ENCODE measurements around the gene GALNT2. TPM values are rescaled to one million over a fixed set of nuclear protein-coding genes. Genes with fewer than 3 reads are reported as not detected.

Gene GALNT2
- total RNA-seq, 5 donors from 2014 or later (not counting 1 experiment from before 2014, with no cell fraction given): 22.2 to 29.7 (median 23.5) TPM

DNA sequence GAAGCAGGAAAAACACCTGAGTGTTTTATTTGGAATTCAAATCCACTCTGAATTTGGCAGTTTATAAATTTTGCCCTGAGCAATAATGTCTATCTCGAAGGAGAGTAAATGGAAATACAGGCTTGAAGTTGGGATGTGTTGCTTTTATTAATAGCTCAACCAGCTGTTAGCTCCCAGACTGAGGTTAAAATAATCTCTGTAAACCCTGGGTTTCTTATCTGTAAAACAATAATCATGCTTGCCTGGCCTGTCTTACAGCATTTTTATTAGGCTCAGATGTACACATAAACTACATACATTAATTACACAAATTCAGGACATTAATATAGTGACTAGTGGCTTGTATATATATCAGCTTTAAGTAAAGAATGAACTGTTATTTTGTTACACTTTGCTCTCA, 148.5 kb downstream of the GALNT2 start:
- ATAC-seq (replicated peaks in 1 of 4): no peak
- H3K9me3 Mint-ChIP-seq: no peaks in the 10 kb centered on the region
- Histone ChIP-seq H3K4me1 (ENCODE audit: control insufficient read depth in 1 of 2, extremely low read depth in 1 of 2, insufficient read depth in 2 of 2, low read length in 2 of 2) (peaks cover 13 to 16% of the 10 kb centered on the region in 2 experiments), H3K27ac (ENCODE audit: low read length) (no peak overlapping the region), H3K36me3 (ENCODE audit: control insufficient read depth in 2 of 2, extremely low read depth in 1 of 2, insufficient read depth in 1 of 2, low read length in 1 of 2) (no peaks in the 10 kb centered on the region), H3K4me3 (ENCODE audit: control insufficient read depth in 1 of 2, extremely low read depth in 1 of 2, low read length in 1 of 2) (no peak overlapping the region), H3K27me3 (replicated peaks in 1 of 2; ENCODE audit: control insufficient read depth in 2 of 2, extremely low read depth in 1 of 2, insufficient read depth in 2 of 2, low read length in 1 of 2) (no peaks in the 10 kb centered on the region), H3K9me3 (no peaks in the 10 kb centered on the region)
- no peaks in the 10 kb centered on the region for H3K27me3 Mint-ChIP-seq
- no peak overlapping the region for H3K4me3 Mint-ChIP-seq
- no CpG with 5 or more reads among the region's 1 CpG for WGBS (ENCODE audit: insufficient coverage)
- POLR2A ChIA-PET: no interaction called here
- H3K4me1 Mint-ChIP-seq: peaks cover 33 to 50% (median 41%) of the 10 kb centered on the region in 3 donors
- H3K27ac Mint-ChIP-seq: no peak overlapping the region
- CTCF ChIA-PET: interaction anchor here (0.5 to 0.6 kb wide), 2 partner anchors 348 to 647 kb away, joined by 3 to 4 read pairs; no protein-coding TSS in a partner anchor
- peaks cover 23% of the 10 kb centered on the region for H3K36me3 Mint-ChIP-seq
- DNase-seq: no peak

DNA sequence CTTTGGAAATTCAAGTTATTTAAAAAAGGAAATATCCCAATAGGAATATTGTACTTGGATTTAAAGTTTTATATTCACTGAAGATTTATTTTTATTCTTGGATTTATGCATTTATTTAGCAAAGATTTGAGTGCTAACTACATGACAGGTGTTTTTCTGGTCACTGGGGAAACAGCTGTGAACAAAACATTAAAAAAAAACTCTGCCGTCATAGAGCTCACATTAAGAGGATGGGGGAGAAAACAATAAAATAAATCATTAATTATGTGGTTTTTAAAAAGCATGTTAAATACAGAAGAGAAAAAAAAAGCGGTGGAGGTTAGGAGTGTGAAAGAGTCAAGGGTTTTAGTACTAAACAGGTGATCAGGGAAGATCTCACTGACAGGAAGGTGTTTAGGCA, 149.9 kb downstream of the GALNT2 start:
- no peaks in the 10 kb centered on the region for H3K36me3 ChIP-seq (ENCODE audit: control insufficient read depth in 2 of 2, extremely low read depth in 1 of 2, insufficient read depth in 1 of 2, low read length in 1 of 2)
- no peak overlapping the region for H3K27ac Mint-ChIP-seq
- ChIA-PET CTCF (interaction anchor here in 1 of 2 donors (0.6 kb wide), 1 partner anchor 18 kb away, joined by 4 read pairs; no protein-coding TSS in a partner anchor), POLR2A (no interaction called here)
- no peaks in the 10 kb centered on the region for H3K9me3 Mint-ChIP-seq
- no peaks in the 10 kb centered on the region for H3K9me3 ChIP-seq
- H3K36me3 Mint-ChIP-seq: peaks cover 20% of the 10 kb centered on the region
- H3K4me3 Mint-ChIP-seq: no peak overlapping the region
- ATAC-seq (replicated peaks in 1 of 4): no peak
- H3K4me1 Mint-ChIP-seq: peaks cover 32 to 49% (median 37%) of the 10 kb centered on the region in 3 donors
- peaks cover 10 to 14% of the 10 kb centered on the region in 2 experiments for H3K4me1 ChIP-seq (ENCODE audit: control insufficient read depth in 1 of 2, extremely low read depth in 1 of 2, insufficient read depth in 2 of 2, low read length in 2 of 2)
- H3K4me3 ChIP-seq (ENCODE audit: control insufficient read depth in 1 of 2, extremely low read depth in 1 of 2, low read length in 1 of 2): no peak overlapping the region
- DNase-seq: no peak
- no CpG with 5 or more reads among the region's 2 CpGs for WGBS (ENCODE audit: insufficient coverage)
- no peaks in the 10 kb centered on the region for H3K27me3 ChIP-seq (replicated peaks in 1 of 2; ENCODE audit: control insufficient read depth in 2 of 2, extremely low read depth in 1 of 2, insufficient read depth in 2 of 2, low read length in 1 of 2)
- H3K27ac ChIP-seq (ENCODE audit: low read length): no peak overlapping the region
- no peaks in the 10 kb centered on the region for H3K27me3 Mint-ChIP-seq

DNA sequence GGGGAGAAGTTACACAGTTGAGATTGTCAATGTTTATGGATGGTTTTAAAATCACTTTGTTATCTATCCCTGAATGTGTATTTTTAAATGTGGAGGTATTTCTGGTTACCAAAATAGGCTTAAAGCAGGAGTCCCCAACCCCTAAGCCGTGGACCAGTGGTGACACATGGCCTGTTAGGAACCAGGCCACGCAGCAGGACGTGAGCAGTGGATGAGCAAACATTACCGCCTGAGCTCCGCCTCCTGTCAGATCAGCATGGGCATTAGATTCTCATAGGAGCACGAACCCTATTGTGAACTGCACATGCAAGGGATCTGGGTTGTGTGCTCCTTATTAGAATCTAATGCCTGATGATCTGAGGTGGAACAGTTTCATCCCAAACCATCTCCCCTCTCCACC, 151.6 kb downstream of the GALNT2 start:
- DNase-seq (no peak), ATAC-seq (replicated peaks in 1 of 4) (no peak)
- Histone ChIP-seq H3K4me3 (ENCODE audit: control insufficient read depth in 1 of 2, extremely low read depth in 1 of 2, low read length in 1 of 2) (no peak overlapping the region), H3K27me3 (replicated peaks in 1 of 2; ENCODE audit: control insufficient read depth in 2 of 2, extremely low read depth in 1 of 2, insufficient read depth in 2 of 2, low read length in 1 of 2) (no peaks in the 10 kb centered on the region), H3K4me1 (ENCODE audit: control insufficient read depth in 1 of 2, extremely low read depth in 1 of 2, insufficient read depth in 2 of 2, low read length in 2 of 2) (peaks cover 0 to 2% of the 10 kb centered on the region in 2 experiments), H3K27ac (ENCODE audit: low read length) (no peak overlapping the region), H3K9me3 (no peaks in the 10 kb centered on the region), H3K36me3 (ENCODE audit: control insufficient read depth in 2 of 2, extremely low read depth in 1 of 2, insufficient read depth in 1 of 2, low read length in 1 of 2) (no peaks in the 10 kb centered on the region)
- H3K4me1 Mint-ChIP-seq: peaks cover 14 to 37% (median 19%) of the 10 kb centered on the region in 3 donors
- ChIA-PET CTCF (no interaction called here), POLR2A (no interaction called here)
- peaks cover 12% of the 10 kb centered on the region for H3K36me3 Mint-ChIP-seq
- no peak overlapping the region for H3K4me3 Mint-ChIP-seq
- H3K27ac Mint-ChIP-seq: no peak overlapping the region
- H3K27me3 Mint-ChIP-seq: no peaks in the 10 kb centered on the region
- H3K9me3 Mint-ChIP-seq: no peaks in the 10 kb centered on the region
- 94% methylated on average over 5 of the region's 6 CpGs for WGBS (ENCODE audit: insufficient coverage)

DNA sequence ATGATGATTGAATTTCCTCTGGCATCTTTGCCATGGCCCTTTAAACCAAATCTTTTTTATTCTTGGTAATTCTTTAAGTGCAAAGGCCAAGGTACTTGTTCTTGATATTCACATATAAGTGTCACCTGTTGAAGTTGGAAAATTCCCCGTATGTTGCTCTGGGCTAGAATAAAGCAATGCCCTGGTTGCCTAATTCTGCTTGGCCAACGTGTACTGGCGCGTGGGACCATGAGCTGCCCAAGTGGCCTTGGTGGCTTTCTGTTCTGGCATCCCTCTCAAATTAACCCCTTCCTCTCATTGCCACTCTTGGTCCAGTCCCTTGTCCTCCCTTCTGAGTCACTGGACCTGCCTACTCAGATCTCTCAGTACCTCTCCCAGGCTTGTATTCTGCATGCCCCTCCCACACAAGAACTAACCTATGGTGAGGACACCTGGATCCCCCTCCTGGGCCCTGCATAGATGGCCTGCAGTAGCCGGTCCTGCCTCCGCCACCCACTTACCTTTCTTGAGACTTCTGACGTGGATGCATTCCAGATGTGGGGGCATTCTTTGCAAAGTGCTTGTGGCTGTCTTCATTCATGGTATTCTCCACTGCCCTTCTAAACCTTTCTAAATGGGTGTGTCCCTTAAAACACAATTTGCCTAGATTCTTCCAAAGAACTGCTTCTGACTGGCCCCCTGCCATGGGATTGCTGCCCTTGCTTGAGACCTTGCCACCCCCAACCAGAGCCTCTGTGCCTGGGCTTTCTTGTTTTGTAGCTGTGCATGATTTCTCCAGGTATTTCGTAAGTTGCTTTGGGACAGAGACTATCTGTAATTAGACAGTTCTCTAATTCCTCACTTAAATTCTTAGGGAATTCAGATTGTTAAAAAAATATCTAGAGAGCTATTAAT, 152.4 kb downstream of the GALNT2 start:
- Histone ChIP-seq H3K27me3 (replicated peaks in 1 of 2; ENCODE audit: control insufficient read depth in 2 of 2, extremely low read depth in 1 of 2, insufficient read depth in 2 of 2, low read length in 1 of 2) (no peaks in the 10 kb centered on the region), H3K9me3 (no peaks in the 10 kb centered on the region), H3K4me1 (ENCODE audit: control insufficient read depth in 1 of 2, extremely low read depth in 1 of 2, insufficient read depth in 2 of 2, low read length in 2 of 2) (peaks cover 0 to 2% of the 10 kb centered on the region in 2 experiments), H3K36me3 (ENCODE audit: control insufficient read depth in 2 of 2, extremely low read depth in 1 of 2, insufficient read depth in 1 of 2, low read length in 1 of 2) (no peaks in the 10 kb centered on the region), H3K4me3 (ENCODE audit: control insufficient read depth in 1 of 2, extremely low read depth in 1 of 2, low read length in 1 of 2) (no peak overlapping the region), H3K27ac (ENCODE audit: low read length) (no peak overlapping the region)
- Mint-ChIP-seq H3K9me3 (no peaks in the 10 kb centered on the region), H3K36me3 (peaks cover 15% of the 10 kb centered on the region), H3K27ac (no peak overlapping the region), H3K4me3 (no peak overlapping the region), H3K27me3 (no peaks in the 10 kb centered on the region), H3K4me1 (peaks cover 13 to 34% (median 14%) of the 10 kb centered on the region in 3 donors)
- ChIA-PET POLR2A (no interaction called here), CTCF (no interaction called here)
- WGBS (ENCODE audit: insufficient coverage): 96% methylated on average over 3 of the region's 8 CpGs
- no peak for DNase-seq
- no peak for ATAC-seq (replicated peaks in 1 of 4)

DNA sequence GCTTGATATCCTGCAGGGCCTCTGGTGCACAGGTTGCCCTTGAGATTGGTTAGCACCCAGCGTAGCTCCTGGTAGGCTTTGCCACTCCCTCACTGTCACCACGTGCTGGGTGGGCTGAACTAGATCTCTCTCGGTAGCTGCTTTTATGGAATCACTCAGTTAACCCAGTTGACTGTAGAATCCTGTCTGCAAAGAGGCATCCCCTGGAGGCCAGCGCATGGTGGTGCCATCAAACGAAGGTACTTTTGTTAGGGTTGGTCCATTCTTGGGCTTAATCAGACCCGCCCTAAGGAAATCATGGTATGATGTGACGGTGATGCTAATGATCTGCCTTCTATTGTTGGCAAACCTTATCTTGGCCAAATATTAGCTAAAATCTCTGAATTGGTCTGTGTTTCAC, 153.4 kb downstream of the GALNT2 start:
- H3K9me3 ChIP-seq: no peaks in the 10 kb centered on the region
- H3K27ac Mint-ChIP-seq: no peak overlapping the region
- WGBS (ENCODE audit: insufficient coverage): 82% methylated on average over 5 of the region's 7 CpGs
- H3K4me3 Mint-ChIP-seq: no peak overlapping the region
- no peak overlapping the region for H3K27ac ChIP-seq (ENCODE audit: low read length)
- H3K36me3 ChIP-seq (ENCODE audit: control insufficient read depth in 2 of 2, extremely low read depth in 1 of 2, insufficient read depth in 1 of 2, low read length in 1 of 2): no peaks in the 10 kb centered on the region
- no peaks in the 10 kb centered on the region for H3K9me3 Mint-ChIP-seq
- ChIA-PET POLR2A (no interaction called here), CTCF (no interaction called here)
- peaks cover 9 to 28% (median 10%) of the 10 kb centered on the region in 3 donors for H3K4me1 Mint-ChIP-seq
- peaks cover 21% of the 10 kb centered on the region for H3K36me3 Mint-ChIP-seq
- no peaks in the 10 kb centered on the region for H3K27me3 Mint-ChIP-seq
- peaks cover 0 to 2% of the 10 kb centered on the region in 2 experiments for H3K4me1 ChIP-seq (ENCODE audit: control insufficient read depth in 1 of 2, extremely low read depth in 1 of 2, insufficient read depth in 2 of 2, low read length in 2 of 2)
- no peaks in the 10 kb centered on the region for H3K27me3 ChIP-seq (replicated peaks in 1 of 2; ENCODE audit: control insufficient read depth in 2 of 2, extremely low read depth in 1 of 2, insufficient read depth in 2 of 2, low read length in 1 of 2)
- ATAC-seq (replicated peaks in 1 of 4): no peak
- DNase-seq: no peak
- no peak overlapping the region for H3K4me3 ChIP-seq (ENCODE audit: control insufficient read depth in 1 of 2, extremely low read depth in 1 of 2, low read length in 1 of 2)

DNA sequence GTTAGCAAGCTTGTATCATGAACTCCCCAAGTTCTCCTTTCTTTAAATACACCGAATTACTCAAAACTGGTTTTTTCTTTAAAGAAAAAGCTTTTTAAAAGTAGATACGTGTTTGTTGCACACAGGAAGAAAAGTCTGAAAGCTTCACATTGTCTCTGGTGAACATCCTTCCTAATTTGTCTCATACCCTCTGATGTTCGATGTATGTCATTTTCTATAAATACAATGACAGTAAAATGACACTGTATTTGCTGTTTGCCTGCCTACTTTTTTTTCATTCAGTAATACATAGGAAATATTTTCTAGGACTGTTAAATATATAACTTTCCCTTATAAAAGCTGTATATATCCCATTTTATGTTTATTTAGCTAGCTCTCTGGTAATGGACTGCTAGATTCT, 153.9 kb downstream of the GALNT2 start:
- H3K36me3 Mint-ChIP-seq: peaks cover 21% of the 10 kb centered on the region
- no peak overlapping the region for H3K27ac ChIP-seq (ENCODE audit: low read length)
- no peaks in the 10 kb centered on the region for H3K36me3 ChIP-seq (ENCODE audit: control insufficient read depth in 2 of 2, extremely low read depth in 1 of 2, insufficient read depth in 1 of 2, low read length in 1 of 2)
- H3K27me3 ChIP-seq (replicated peaks in 1 of 2; ENCODE audit: control insufficient read depth in 2 of 2, extremely low read depth in 1 of 2, insufficient read depth in 2 of 2, low read length in 1 of 2): no peaks in the 10 kb centered on the region
- no peaks in the 10 kb centered on the region for H3K9me3 ChIP-seq
- DNase-seq (no peak), ATAC-seq (replicated peaks in 1 of 4) (no peak)
- H3K27me3 Mint-ChIP-seq: no peaks in the 10 kb centered on the region
- no CpG with 5 or more reads among the region's 3 CpGs for WGBS (ENCODE audit: insufficient coverage)
- CTCF ChIA-PET: no interaction called here
- no peak overlapping the region for H3K4me3 ChIP-seq (ENCODE audit: control insufficient read depth in 1 of 2, extremely low read depth in 1 of 2, low read length in 1 of 2)
- POLR2A ChIA-PET: no interaction called here
- no peak overlapping the region for H3K4me3 Mint-ChIP-seq
- peaks cover 9 to 28% (median 10%) of the 10 kb centered on the region in 3 donors for H3K4me1 Mint-ChIP-seq
- H3K27ac Mint-ChIP-seq: no peak overlapping the region
- peaks cover 0 to 2% of the 10 kb centered on the region in 2 experiments for H3K4me1 ChIP-seq (ENCODE audit: control insufficient read depth in 1 of 2, extremely low read depth in 1 of 2, insufficient read depth in 2 of 2, low read length in 2 of 2)
- no peaks in the 10 kb centered on the region for H3K9me3 Mint-ChIP-seq

Data from T-cell (primary cell).